ENCODE results near the gene C14orf119. TPM values are rescaled to one million over a fixed set of nuclear protein-coding genes. Genes with fewer than 3 reads are reported as not detected.

C14orf119 gene
- total and polyA plus RNA-seq, 9 of the 15 experiments (the other 6 are each of a cell fraction or from before 2014, with no cell fraction given) = 36.7 to 251 (median 51.8) TPM

GRCh38 chr14:23095196-23096108 lies at the start of gene C14orf119 (continued):
- no peak for TF ChIP-seq RERE (CRISPR knock-in tag; IDR thresholded peaks at IDR 0.05; ENCODE audit: borderline replicate concordance)
- TF ChIP-seq MTA3 (IDR thresholded peaks at IDR 0.05; ENCODE audit: borderline replicate concordance) = peak; percentile 66; the same call in 1 of the 2 replicates
- TF ChIP-seq TFE3 (CRISPR knock-in tag; IDR thresholded peaks at IDR 0.05) = no peak
- TF ChIP-seq XRCC3 (IDR thresholded peaks at IDR 0.05) = no peak
- no peak for TF ChIP-seq ZNF311 (CRISPR knock-in tag; IDR thresholded peaks at IDR 0.05)
- no peak for TF ChIP-seq HEY1 (CRISPR knock-in tag; IDR thresholded peaks at IDR 0.05; ENCODE audit: borderline replicate concordance)
- no peak for TF ChIP-seq E2F4 (CRISPR knock-in tag; IDR thresholded peaks at IDR 0.05; ENCODE audit: low read depth)

Data from K562 (cell line).